HG02973 (cell line): ENCODE data around the gene FREY1.
A peak's percentile ranks its signal among the peaks of the same experiment; 100 is the strongest.

Source experiments
- ATAC-seq: cut with Tn5 transposase; IDR thresholded peaks from one replicate; pipeline ENCODE4 v1.9.1; 2021; ENCODE audit warnings: moderate library complexity; ENCODE audit not compliant: unreplicated experiment

Gene FREY1

DNA sequence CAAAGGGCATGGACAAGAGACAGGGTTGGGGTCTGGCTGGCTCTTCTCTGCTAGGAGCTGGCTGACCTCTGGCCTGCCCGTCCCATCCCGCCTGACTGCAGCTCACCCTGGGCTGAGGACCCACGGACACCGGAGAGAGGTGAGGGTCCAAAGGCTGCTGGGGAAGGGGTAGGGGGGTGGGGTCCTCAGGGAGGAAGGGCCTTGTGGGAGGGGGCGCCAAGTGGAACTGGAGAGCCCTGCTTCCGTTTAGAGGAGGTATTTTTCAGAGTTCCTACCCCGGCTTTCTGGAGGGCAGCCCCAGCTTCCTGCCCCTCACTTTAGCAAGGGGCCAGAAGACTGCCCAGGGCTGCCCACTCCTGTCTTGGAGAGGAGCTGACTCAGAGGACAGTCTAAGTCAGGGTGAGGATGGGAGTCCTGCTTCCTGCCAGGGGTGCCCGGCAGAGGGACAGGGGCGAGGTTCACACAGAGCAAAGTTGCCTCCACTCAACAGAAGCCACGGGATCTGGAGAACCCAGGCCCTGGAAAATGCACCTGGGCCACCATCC lies 22.5 kb upstream of the FREY1 start:
- peak; percentile 15 for ATAC-seq

DNA sequence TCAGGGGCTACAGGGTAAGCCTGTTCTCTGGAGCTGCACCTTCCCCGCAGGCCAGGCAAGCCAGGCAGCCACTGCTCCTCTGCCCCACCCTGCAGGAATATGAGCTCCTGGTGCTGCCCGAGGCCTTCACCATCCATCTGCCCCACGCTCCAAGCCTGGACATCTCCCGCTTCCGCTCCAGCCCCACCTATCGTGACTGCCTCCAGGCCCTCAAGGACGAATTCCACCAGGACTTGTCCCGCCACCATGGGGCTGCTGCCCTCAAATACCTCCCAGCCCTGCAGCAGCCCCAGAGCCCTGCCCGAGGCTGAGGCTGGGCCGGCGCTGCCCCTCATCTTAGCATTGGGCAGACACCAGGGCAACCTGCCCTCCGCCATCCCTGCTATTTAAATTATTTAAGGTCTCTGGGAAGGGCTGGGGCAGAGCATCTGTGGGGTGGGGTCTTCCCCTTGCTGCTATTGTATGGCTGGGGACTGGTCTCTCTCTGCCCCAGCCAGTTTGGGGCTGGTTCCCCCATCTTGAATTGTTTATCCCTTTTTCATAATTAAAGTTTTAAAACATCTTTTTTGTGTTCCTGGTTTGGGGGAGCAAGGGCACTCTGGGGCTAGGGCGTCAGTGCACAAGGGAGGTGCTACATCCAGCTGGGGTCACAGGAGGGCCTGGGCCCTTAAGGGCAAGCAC lies 21.6 kb upstream of the FREY1 start:
- ATAC-seq, result no peak

GRCh38 chr11:45927684-45928413 lies 20.8 kb upstream of the FREY1 start:
- no peak for ATAC-seq

GRCh38 chr11:45927332-45927683 lies 20.2 kb upstream of the FREY1 start:
- no peak for ATAC-seq

DNA sequence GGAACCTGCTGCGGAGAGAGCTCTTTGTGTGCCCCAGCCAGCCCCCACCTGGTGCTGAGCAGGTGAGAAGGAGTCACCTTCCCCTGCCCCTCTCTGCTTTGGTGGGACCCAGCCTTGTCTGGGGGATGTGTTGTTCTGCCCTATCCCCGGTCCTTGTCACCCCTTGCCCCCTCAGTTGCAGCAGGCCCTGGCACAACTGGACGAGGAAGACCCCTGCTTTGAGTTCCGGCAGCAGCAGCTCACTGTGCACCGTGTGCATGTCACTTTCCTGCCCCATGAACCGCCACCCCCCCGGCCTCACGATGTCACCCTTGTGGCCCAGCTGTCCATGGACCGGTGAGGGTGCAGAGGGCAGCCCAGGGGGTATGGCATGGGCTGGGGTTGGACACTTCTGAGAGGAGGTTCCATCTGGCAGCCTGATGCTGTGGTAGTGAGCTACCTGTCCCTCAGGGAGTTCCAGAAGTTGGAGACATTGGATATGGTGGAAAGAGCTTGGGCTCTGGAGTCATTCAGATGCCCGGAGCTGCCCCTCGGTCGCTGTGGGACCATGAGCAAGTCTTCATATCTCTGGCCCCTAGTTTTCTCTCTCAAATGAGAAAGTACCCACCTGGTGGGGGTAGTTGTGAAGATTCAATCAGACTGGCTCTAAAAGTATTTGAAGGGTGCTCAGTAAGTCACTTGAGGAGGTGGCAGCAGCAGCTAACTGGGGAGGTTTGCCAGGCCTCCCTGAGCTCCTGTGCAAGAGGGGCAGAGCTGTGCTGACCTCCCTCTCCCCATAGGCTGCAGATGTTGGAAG lies 19.7 kb upstream of the FREY1 start:
- no peak for ATAC-seq

DNA sequence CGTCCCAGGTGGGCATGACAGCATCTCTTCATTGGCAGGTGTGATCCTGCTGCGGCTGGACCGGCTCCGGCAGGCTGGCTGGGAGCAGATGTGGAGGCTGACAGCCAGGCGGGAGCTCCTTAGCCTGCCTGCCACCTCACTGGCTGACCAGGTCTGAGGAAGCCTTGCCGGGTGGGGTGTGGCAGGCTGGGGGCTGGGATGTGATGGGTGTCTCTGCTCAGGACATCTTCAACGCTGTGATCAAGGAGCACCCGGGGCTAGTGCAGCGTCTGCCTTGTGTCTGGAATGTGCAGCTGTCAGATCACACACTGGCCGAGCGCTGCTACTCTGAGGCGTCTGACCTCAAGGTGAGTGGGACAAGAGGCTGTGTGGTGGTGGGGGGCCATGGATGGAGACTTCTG lies 18.9 kb upstream of the FREY1 start:
- no peak for ATAC-seq

GRCh38 chr11:45925550-45925949 lies 18.5 kb upstream of the FREY1 start:
- ATAC-seq, result no peak

- ATAC-seq, result no peak
Measured at GRCh38 chr11:45924927-45925326, 17.9 kb upstream of the FREY1 start.

GRCh38 chr11:45924036-45924915 lies 17.2 kb upstream of the FREY1 start:
- ATAC-seq, result no peak

- ATAC-seq, result no peak
Measured at GRCh38 chr11:45922425-45923082, 15.5 kb upstream of the FREY1 start, which contains the start of gene LARGE2. Gene LARGE2 (plus strand): TSS chr11:45922656. CDS start chr11:45922883, 227 bp downstream.

DNA sequence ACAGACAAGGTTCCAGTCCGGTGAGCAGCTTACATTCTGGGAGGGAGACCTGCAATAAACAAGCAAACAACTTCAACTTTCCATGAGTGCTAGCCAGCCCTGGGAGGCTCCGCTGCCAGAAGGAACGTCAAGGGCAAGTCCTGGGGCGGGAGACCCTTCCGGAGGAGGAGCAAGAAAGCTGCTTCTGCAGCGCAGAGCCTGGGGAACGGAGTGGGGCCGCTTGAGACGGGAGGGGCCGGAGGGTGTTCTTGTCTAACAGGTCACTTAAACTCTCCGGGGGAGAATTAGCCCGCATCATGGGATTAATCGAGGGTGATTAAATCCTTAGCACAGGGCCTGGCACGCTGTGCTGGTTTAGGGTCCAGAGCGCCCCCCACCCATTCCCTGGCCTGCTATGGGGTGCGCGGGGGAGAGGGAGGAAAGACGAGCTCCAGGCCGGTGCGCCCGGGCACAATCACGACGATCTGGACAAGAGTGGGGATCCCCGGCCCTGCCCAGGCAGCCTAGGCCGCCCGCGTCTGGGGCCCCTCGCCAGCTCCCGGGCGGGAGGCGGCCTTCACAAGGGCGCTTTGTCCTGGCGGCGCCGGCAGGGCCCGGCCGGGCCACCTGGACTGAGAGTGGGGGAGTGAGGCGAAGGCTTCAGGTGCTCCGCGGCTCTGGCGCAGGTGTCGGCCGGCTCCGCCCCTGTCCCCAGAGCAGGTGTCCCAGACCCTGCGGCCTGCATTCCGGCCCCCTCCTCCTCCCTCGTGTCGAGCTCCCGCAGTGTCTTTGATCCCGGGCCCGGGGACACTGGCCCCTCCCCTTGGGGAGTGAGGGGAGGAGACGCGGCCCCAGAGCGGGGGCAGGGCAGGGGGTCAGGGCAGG lies 14.7 kb upstream of the FREY1 start:
- no peak for ATAC-seq

- no peak for ATAC-seq
Measured at GRCh38 chr11:45920531-45921477, 13.7 kb upstream of the FREY1 start.

DNA sequence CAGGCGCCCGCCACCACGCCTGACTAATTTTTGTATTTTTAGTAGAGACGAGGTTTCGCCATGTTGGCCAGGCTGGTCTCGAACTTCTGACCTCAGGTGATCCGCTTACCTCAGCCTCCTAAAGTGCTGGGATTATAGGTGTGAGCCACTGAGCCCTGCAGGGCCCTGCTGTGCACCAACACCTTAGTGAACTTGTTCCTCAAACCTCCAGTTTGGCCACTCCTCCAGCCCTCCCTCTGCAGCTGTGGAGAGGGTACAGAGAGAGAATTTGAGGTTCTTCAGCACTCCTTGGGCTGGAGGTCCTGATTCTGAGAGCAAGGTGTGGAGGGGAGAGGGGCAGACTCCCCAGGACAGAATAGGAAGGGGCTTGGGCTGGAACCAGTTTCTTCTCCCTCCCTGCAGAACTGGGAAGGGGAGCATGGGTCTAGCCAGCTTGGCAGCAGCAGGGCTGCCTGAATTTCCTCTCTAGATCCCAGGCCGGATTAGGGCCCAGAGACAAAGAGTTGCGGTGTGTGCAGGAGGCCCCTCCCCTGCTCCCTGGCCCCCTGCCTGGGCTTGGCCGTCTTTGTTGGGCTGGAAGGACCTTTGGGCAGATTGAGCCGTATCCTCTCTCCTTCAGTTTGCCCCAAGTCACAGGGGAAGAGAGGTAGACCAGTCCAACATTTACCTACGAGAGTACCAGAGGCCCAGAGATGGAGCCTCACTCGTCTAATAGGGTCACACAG lies 12.9 kb upstream of the FREY1 start:
- ATAC-seq, result no peak

DNA sequence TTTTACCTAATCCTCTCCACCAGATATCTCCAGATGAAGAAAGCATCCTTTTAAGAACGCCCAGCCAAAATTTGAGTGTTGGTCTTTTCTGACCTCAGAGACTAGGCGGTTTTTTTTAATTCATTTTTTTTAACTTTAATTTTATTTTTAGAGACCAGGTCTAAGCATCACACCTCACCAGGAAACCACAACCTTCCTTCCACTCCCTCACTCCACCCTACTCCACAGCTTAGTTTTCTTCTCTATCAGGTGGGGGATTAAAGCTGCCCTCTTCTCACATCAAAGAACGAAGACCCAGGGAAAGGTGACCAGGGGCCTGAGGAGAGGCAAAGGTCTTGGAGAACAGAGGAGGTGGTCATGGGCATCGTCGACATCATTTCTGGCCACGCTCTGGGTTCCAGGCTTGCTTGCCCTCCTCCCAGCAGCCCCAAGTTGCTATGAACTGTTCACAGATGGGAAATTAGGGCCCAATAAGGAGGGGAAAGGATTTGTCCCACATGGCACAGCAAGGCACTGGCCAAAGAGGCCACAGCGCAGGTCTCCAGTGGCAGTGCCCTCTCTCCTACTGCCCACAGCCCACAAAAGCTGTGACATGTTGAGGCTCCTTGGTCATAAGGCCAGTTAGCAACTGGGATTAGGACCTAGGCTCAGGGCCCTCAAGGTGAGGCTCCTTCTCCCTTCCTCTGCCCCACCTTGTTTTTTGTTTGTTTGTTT lies 12.0 kb upstream of the FREY1 start:
- no peak for ATAC-seq

DNA sequence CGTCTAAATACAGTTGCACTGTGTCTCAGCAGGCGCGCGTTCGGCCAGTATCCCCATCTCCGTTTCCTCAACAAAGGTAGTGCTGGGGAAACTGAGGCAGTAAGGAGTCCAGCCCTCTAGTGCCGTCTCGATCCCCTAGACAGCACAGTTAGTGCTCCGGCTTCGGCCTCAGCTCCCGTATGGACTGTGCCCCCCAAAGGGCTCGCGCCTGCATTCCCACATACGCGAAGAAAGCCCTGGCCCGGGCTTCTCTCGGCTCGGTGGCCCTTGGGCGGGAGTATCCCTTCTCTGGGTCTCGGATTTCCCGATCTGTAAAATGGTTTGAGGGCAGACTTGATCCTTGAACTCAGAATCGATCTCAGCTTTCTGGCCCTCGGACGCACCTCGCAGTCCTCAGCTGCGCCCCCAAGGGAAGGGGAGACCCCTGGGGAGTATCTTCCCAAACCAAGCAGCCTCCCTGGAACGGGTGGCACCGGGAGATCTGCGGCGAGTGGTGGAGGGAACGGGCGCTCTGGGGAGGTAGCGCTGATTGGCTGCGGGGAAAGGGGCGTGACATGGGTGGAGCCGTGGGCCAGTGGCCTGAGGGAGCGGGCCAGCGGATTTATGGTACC lies 11.4 kb upstream of the FREY1 start:
- peak; percentile 30 for ATAC-seq

DNA sequence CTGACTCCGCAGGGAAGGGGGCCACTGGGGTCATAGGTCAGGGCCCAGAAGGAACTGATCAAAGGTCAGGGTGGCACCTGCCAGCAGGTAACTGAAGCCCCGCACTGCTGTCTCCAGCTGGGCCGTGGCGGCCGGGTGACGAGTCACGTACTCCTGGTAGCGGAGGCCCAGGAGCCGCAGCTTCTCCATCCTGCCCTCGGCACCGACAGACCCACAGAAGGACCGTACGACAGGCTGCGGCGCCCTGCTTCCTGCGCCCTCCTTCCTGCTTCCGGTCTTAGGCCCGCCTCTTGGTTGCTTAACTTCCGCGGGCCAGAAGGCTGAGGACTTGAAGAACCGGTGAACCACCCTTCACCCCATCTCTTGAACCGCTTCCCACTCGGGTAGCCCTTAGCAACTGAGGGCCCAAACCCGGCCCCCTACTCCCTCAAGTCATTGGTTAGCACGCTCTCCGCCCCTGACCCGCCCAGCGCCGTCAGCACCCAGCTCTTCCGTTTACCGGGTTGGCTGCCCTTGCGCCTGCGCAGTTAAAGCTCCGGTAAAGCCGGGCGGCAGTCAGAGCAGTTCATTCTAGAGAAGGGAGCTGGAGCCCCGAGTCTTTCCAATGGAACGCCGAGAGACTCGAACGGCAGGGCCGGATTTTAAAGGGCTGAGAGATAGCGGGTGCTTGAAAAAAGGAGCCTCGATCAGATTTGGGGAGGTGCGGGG lies 10.7 kb upstream of the FREY1 start, which contains the start of gene PEX16:
Gene PEX16 (minus strand): TSS at position 255 of the 708 bp plus-strand sequence. CDS start 66 bp downstream, at position 189.
- ATAC-seq, result peak; percentile 84
